GM12892 (cell line): ENCODE data around the gene TMEM229A.
"Not testable (repeated sequence)": the region's sequence is repeated elsewhere in the genome, so short reads cannot be mapped to it uniquely, and the experiment has no call there.

ENCODE experiments used
- POLR2A ChIP-seq: IDR thresholded peaks from 2 replicates; pipeline ENCODE4 v1.6.1; 2011; ENCODE audit warnings: low read depth, low read length, control low read depth
- POLR2AphosphoS5 ChIP-seq: IDR thresholded peaks from 2 replicates; pipeline ENCODE4 v1.6.1; 2011; ENCODE audit warnings: low read depth, low read length, control low read depth

- not testable (repeated sequence) for TF ChIP-seq POLR2A, POLR2AphosphoS5
Observed at GRCh38 chr7:124037902-124038301, 5.0 kb upstream of the TMEM229A start.
